OCI-LY3 (cell line): Measurements from ENCODE around the gene KIAA1671.

ENCODE experiments used
- CTCF ChIP-seq: fragments of 200-600, 300-600 bp; sonication (generic); IDR thresholded peaks from 2 replicates; pipeline ENCODE4 v1.5.1; 2014; ENCODE audit warnings: antibody characterized with exemption, low read length, low read depth
- EZH2phosphoT487 ChIP-seq: fragments of 200-600 bp; shearing (Covaris generic); IDR thresholded peaks from 2 replicates; pipeline ENCODE4 v1.6.1; 2018; ENCODE audit warnings: antibody characterized with exemption, mixed run types, low read depth

GRCh38 chr22:25131198-25131887, 178.8 kb downstream of the KIAA1671 start:
- TF ChIP-seq CTCF: no peak
- TF ChIP-seq EZH2phosphoT487: no peak
